ENCODE data around the gene SLC6A16.
"Not testable (repeated sequence)": the region's sequence is repeated elsewhere in the genome, so short reads cannot be mapped to it uniquely, and the experiment has no call there.

SLC6A16 gene

GRCh38 chr19:49324801-49325576 lies at the start of gene SLC6A16:
SLC6A16 (minus strand) TSS chr19:49325191; CDS start chr19:49311347, 13,844 bp downstream.
- H3K9ac ChIP-seq (ENCODE audit: low read length) = no peak within 1 kb of the TSS
- no peaks in the 10 kb centered on the region for H3K4me1 ChIP-seq (ENCODE audit: control insufficient read depth, low read depth, low read length)
- no peak within 1 kb of the TSS for H3K27ac ChIP-seq (ENCODE audit: low read length)
- H3K36me3 ChIP-seq (ENCODE audit: control insufficient read depth, low read depth, low read length) = no peaks in the 10 kb centered on the region
- H3K9me3 ChIP-seq (ENCODE audit: control insufficient read depth, low read depth, low read length) = peaks cover 10% of the 10 kb centered on the region
- H3K27me3 ChIP-seq (ENCODE audit: control insufficient read depth, insufficient read depth, low read length) = no peaks in the 10 kb centered on the region
- no peak within 1 kb of the TSS for H3K4me3 ChIP-seq (ENCODE audit: low read length)

- H3K9me3 ChIP-seq (ENCODE audit: control insufficient read depth, low read depth, low read length); H3K4me3 ChIP-seq (ENCODE audit: low read length); H3K36me3 ChIP-seq (ENCODE audit: control insufficient read depth, low read depth, low read length); H3K27ac ChIP-seq (ENCODE audit: low read length); H3K27me3 ChIP-seq (ENCODE audit: control insufficient read depth, insufficient read depth, low read length); H3K4me1 ChIP-seq (ENCODE audit: control insufficient read depth, low read depth, low read length); H3K9ac ChIP-seq (ENCODE audit: low read length): not testable (repeated sequence)
These were observed 48.2 kb upstream of the SLC6A16 start for GRCh38 chr19:49373174-49373573.

GRCh38 chr19:49371184-49371583 lies 46.2 kb upstream of the SLC6A16 start:
- H3K27me3 ChIP-seq (ENCODE audit: control insufficient read depth, insufficient read depth, low read length) = no peaks in the 10 kb centered on the region

GRCh38 chr19:49368711-49369358 lies 43.8 kb upstream of the SLC6A16 start:
- no peaks in the 10 kb centered on the region for H3K27me3 ChIP-seq (ENCODE audit: control insufficient read depth, insufficient read depth, low read length)
- no peak overlapping the region for H3K9ac ChIP-seq (ENCODE audit: low read length)
- peaks cover 3% of the 10 kb centered on the region for H3K4me1 ChIP-seq (ENCODE audit: control insufficient read depth, low read depth, low read length)
- H3K36me3 ChIP-seq (ENCODE audit: control insufficient read depth, low read depth, low read length) = no peaks in the 10 kb centered on the region
- H3K4me3 ChIP-seq (ENCODE audit: low read length) = no peak overlapping the region
- no peak overlapping the region for H3K27ac ChIP-seq (ENCODE audit: low read length)
- H3K9me3 ChIP-seq (ENCODE audit: control insufficient read depth, low read depth, low read length) = no peaks in the 10 kb centered on the region

More at GRCh38 chr19:49371184-49371583, 46.2 kb upstream of the SLC6A16 start:
- Histone ChIP-seq H3K9ac (ENCODE audit: low read length) (no peak overlapping the region), H3K4me1 (ENCODE audit: control insufficient read depth, low read depth, low read length) (peaks cover 3% of the 10 kb centered on the region), H3K36me3 (ENCODE audit: control insufficient read depth, low read depth, low read length) (no peaks in the 10 kb centered on the region), H3K27ac (ENCODE audit: low read length) (no peak overlapping the region), H3K9me3 (ENCODE audit: control insufficient read depth, low read depth, low read length) (no peaks in the 10 kb centered on the region), H3K4me3 (ENCODE audit: low read length) (no peak overlapping the region)

- Histone ChIP-seq H3K4me3 (ENCODE audit: low read length) (no peak overlapping the region), H3K9ac (ENCODE audit: low read length) (no peak overlapping the region), H3K27ac (ENCODE audit: low read length) (no peak overlapping the region), H3K9me3 (ENCODE audit: control insufficient read depth, low read depth, low read length) (no peaks in the 10 kb centered on the region), H3K4me1 (ENCODE audit: control insufficient read depth, low read depth, low read length) (no peaks in the 10 kb centered on the region), H3K27me3 (ENCODE audit: control insufficient read depth, insufficient read depth, low read length) (no peaks in the 10 kb centered on the region), H3K36me3 (ENCODE audit: control insufficient read depth, low read depth, low read length) (no peaks in the 10 kb centered on the region)
These were observed 41.1 kb upstream of the SLC6A16 start for GRCh38 chr19:49366110-49366509.

GRCh38 chr19:49364083-49364737 lies 39.2 kb upstream of the SLC6A16 start:
- H3K9ac ChIP-seq (ENCODE audit: low read length) = peak overlapping the region; percentile 22
- no peak overlapping the region for H3K27ac ChIP-seq (ENCODE audit: low read length)
- peaks cover 5% of the 10 kb centered on the region for H3K36me3 ChIP-seq (ENCODE audit: control insufficient read depth, low read depth, low read length)
- H3K4me3 ChIP-seq (ENCODE audit: low read length) = peak overlapping the region; percentile 37
- no peaks in the 10 kb centered on the region for H3K27me3 ChIP-seq (ENCODE audit: control insufficient read depth, insufficient read depth, low read length)
- H3K4me1 ChIP-seq (ENCODE audit: control insufficient read depth, low read depth, low read length) = no peaks in the 10 kb centered on the region
- H3K9me3 ChIP-seq (ENCODE audit: control insufficient read depth, low read depth, low read length) = no peaks in the 10 kb centered on the region

GRCh38 chr19:49363268-49364082 lies 38.5 kb upstream of the SLC6A16 start, which contains the start of gene DKKL1:
DKKL1 (plus strand) TSS chr19:49363877; CDS start chr19:49363999, 122 bp downstream.
- peak within 1 kb of the TSS; percentile 95 for H3K4me3 ChIP-seq (ENCODE audit: low read length)
- H3K27ac ChIP-seq (ENCODE audit: low read length) = no peak within 1 kb of the TSS
- H3K36me3 ChIP-seq (ENCODE audit: control insufficient read depth, low read depth, low read length) = peaks cover 10% of the 10 kb centered on the region
- H3K9me3 ChIP-seq (ENCODE audit: control insufficient read depth, low read depth, low read length) = no peaks in the 10 kb centered on the region
- H3K4me1 ChIP-seq (ENCODE audit: control insufficient read depth, low read depth, low read length) = no peaks in the 10 kb centered on the region
- H3K27me3 ChIP-seq (ENCODE audit: control insufficient read depth, insufficient read depth, low read length) = no peaks in the 10 kb centered on the region
- H3K9ac ChIP-seq (ENCODE audit: low read length) = peak within 1 kb of the TSS; percentile 100

- Histone ChIP-seq H3K36me3 (ENCODE audit: control insufficient read depth, low read depth, low read length) (peaks cover 12% of the 10 kb centered on the region), H3K27me3 (ENCODE audit: control insufficient read depth, insufficient read depth, low read length) (no peaks in the 10 kb centered on the region), H3K9ac (ENCODE audit: low read length) (peak overlapping the region; percentile 100), H3K4me1 (ENCODE audit: control insufficient read depth, low read depth, low read length) (no peaks in the 10 kb centered on the region), H3K4me3 (ENCODE audit: low read length) (peak overlapping the region; percentile 95), H3K27ac (ENCODE audit: low read length) (no peak overlapping the region), H3K9me3 (ENCODE audit: control insufficient read depth, low read depth, low read length) (no peaks in the 10 kb centered on the region)
These were observed 37.9 kb upstream of the SLC6A16 start for GRCh38 chr19:49362929-49363267.

- Histone ChIP-seq H3K4me3 (ENCODE audit: low read length) (peak within 1 kb of the TSS; percentile 95), H3K27me3 (ENCODE audit: control insufficient read depth, insufficient read depth, low read length) (no peaks in the 10 kb centered on the region), H3K36me3 (ENCODE audit: control insufficient read depth, low read depth, low read length) (peaks cover 17% of the 10 kb centered on the region), H3K4me1 (ENCODE audit: control insufficient read depth, low read depth, low read length) (no peaks in the 10 kb centered on the region), H3K9ac (ENCODE audit: low read length) (peak within 1 kb of the TSS; percentile 100), H3K9me3 (ENCODE audit: control insufficient read depth, low read depth, low read length) (no peaks in the 10 kb centered on the region), H3K27ac (ENCODE audit: low read length) (peak within 1 kb of the TSS; percentile 91)
These were observed 37.3 kb upstream of the SLC6A16 start, which contains the start of gene TEAD2 for GRCh38 chr19:49362048-49362928. TEAD2 (minus strand) TSS chr19:49362416; CDS start chr19:49360075, 2,341 bp downstream.

GRCh38 chr19:49361438-49362047 lies 36.6 kb upstream of the SLC6A16 start:
- H3K27ac ChIP-seq (ENCODE audit: low read length) = peak overlapping the region; percentile 91
- H3K27me3 ChIP-seq (ENCODE audit: control insufficient read depth, insufficient read depth, low read length) = no peaks in the 10 kb centered on the region

More at GRCh38 chr19:49361438-49362047, 36.6 kb upstream of the SLC6A16 start:
- Histone ChIP-seq H3K9ac (ENCODE audit: low read length) (peak overlapping the region; percentile 100), H3K4me1 (ENCODE audit: control insufficient read depth, low read depth, low read length) (no peaks in the 10 kb centered on the region), H3K36me3 (ENCODE audit: control insufficient read depth, low read depth, low read length) (peaks cover 25% of the 10 kb centered on the region), H3K4me3 (ENCODE audit: low read length) (peak overlapping the region; percentile 95), H3K9me3 (ENCODE audit: control insufficient read depth, low read depth, low read length) (no peaks in the 10 kb centered on the region)

All from iPS-18a (cell line).